Measurements from ENCODE around the gene ABCC11.

ABCC11 gene

DNA sequence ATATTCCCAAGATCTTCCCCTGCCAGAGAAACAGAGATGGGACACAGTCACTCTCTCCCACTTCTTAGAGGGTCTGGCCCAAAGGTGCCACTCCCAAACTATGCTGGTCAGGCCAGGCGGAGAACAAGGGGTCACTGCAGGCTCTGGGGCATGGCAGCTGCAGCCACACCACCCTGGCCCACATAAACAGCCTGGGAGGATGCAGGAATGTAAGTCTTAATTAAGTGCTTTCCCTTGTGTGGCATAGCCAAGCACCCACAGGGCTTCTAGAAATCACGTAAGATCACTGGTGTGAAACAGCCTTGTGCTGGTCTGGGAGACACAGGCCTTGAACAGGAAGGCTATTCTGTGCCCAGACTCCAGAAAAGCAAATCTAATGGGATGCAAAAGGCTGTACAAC, 123.1 kb downstream of the ABCC11 start:
- no peak for DNase-seq

DNA sequence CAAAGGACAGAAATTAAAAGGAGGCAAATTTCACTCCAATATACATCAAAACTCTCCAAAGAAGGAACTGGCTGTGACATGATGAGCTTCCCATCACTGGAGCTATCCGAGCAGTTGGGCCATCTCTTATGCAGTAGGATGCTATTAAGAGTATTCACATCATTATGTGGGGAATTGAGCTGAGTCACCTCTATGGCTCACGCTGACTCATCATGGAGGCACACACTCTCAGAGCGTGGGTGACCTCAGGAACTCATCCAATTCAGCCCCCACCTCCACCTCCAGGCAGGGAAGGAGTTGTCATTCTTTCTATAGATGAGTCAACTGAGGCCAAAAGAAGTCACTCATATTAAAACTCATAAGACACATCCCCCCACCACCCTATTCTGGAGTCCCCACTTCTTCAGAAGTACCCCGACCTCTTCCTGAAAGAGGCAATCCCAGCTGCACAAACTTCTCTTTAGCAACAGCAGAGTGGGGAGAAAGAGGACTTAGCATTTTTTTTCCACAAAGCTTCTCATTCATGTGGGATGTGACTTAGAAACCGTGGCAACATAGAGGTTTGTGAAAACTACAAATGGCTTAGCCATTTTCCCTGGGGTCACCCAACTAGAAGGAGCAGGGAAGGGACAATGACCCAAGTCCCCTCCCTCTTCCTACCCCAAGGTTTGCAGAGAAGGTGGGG, 124.1 kb downstream of the ABCC11 start:
- DNase-seq: no peak

DNA sequence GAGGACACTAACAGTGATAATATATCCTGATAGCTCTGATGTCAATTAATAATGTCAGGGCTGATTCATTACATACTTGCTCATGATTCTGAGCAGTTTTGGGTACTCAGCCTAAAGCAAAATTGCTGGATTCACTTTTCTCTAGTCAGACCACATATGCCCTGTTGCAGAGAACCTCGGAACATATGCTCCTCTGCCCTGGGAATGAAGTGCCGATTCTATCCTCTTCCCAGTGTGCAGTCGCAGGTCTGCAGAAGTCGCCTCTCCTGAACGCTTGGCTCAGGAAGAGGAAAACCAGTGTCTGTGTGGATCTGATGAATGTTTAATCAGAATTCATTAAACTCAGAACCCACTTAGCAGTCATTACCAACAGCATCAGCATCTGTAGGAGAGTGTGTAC, 126.1 kb downstream of the ABCC11 start:
- DNase-seq: no peak

DNA sequence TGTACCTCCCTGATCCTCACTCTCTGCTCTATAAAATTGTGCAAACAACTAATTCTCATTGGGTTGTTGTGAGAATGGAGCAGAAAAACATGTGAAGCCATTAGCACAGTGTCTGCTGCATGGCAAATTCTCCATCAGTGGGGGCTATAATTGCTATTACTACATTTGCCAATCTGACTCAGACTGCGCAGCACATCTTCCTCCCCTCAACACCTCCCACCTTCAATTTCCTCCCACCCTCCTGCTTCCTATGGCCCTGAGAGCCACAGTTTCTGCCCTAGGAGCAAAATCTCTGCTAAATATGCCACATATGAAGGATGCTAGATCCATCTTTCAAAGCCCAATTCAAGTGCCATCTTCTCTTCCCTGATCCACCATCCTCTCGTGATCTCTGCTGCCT, 128.5 kb downstream of the ABCC11 start:
- no peak for DNase-seq

DNA sequence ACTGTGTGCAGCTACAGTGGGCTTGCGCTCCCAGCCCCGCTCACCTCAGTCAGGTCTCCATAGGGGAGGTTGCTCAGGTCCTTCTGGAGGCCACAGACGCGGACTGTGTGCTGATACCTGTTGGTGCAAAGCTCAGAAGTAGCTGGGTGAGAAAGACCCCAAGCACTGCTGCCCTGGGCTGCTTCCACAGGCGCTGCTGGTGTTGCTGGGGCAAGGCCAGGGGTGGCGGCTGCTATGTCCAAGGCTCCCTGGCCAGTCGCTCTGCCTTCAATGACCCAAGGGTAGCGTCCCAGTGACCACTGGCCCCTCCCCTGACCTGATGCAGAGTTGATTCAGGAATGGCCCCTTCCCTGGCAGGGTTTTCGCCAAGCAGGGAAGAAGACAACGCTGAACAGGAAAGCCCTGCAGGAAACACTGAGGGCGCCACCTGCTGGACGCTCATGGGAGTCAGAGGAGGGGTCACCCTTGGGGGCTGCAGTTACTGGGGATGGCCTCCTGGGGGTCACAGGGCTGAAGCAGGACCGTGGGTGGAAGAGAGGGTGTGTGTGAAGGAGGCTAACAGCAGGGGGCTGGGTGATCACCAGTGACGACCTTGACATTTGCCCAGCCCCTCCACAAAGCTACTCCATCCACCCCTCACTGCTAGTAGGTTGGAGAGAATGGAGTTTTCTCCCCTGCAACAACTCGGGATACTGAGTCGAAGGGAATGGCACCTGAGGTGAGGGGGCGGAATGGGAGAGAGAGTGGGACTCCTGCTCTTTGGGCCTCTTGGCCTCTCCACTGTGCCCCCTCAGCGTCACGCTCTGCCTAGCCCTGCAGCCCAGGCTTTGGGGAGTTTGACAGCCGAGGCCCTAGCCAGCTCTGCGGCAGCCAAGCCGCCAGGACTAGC, 129.9 kb downstream of the ABCC11 start:
- peak; percentile 36 for DNase-seq
